Measurements from ENCODE around the gene SPRN.
"Not testable (repeated sequence)": the region's sequence is repeated elsewhere in the genome, so short reads cannot be mapped to it uniquely, and the experiment has no call there.

SPRN gene

DNA sequence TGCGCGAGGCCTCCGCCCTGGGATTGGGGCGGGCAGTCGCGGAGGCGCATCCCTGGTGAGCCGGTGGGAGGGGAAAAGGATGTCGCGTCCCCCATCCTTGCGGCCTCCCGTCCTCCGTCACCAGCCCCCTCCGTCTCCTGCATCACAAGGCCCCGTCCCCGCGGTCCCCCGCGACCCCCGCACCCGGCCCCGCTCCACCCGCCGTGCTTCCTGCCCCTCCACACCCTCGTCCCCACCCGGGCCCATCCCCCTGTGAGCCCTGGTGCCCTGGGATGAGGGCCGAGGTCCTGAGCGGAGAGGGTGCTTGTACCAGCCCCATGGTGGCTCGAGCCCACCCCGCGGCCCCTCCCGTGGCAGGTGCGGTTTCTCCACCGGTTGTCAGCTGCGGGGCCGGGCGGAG lies at the start of gene SPRN:
SPRN (minus strand) TSS at position 25 of the 400 bp plus-strand sequence. CDS start 944 bp downstream, outside the sequence.
- DNase-seq (ENCODE audit: low spot score), result not testable (repeated sequence)

DNA sequence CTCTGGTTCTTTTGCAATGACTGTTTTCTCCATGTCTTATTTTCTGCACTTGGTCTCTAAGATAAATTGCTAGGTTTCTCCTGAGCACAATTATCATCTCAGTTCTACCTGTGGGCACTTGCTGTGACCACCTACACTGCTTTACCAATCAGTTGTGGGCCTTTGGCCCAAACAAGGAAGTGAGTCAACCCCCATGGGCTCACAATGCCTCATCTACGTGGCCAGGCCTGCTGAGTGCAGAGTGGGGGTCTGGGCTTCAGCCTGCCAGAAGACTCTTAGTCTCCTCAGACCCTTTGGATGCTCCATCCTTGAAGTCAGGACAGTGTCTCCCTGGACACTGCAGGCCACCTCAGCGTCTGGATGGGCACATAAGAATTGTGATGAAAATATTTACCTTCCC lies 49.6 kb upstream of the SPRN start:
- no peak for DNase-seq (ENCODE audit: low spot score)

DNA sequence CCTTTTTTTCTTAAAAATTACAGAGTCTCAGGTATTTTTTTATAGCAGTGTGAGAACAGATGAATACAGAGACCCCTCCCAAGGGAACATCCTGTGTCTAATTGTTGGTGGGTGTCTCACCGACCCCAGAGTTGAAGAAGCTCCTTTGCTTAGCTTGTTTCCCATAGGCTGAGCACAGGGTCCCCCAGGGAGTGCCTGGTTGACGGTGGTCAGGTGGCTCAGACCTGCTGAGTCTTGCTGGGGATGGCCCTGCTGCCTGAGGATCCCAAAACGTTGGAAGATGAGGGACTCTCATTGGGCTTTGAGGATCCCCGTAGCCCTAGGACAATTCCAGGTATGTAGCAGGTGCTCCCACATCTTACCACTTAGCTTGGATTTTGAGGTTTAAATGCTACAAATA lies 48.8 kb upstream of the SPRN start:
- DNase-seq (ENCODE audit: low spot score), result no peak

- no peak for DNase-seq (ENCODE audit: low spot score)
Observed at GRCh38 chr10:133471300-133472109, 47.1 kb upstream of the SPRN start.

- DNase-seq (ENCODE audit: low spot score), result not testable (repeated sequence)
Observed at GRCh38 chr10:133469205-133469604, 44.8 kb upstream of the SPRN start.

GRCh38 chr10:133467286-133467911 lies 43.0 kb upstream of the SPRN start:
- DNase-seq (ENCODE audit: low spot score), result no peak

GRCh38 chr10:133466683-133467275 lies 42.4 kb upstream of the SPRN start:
- no peak for DNase-seq (ENCODE audit: low spot score)

DNA sequence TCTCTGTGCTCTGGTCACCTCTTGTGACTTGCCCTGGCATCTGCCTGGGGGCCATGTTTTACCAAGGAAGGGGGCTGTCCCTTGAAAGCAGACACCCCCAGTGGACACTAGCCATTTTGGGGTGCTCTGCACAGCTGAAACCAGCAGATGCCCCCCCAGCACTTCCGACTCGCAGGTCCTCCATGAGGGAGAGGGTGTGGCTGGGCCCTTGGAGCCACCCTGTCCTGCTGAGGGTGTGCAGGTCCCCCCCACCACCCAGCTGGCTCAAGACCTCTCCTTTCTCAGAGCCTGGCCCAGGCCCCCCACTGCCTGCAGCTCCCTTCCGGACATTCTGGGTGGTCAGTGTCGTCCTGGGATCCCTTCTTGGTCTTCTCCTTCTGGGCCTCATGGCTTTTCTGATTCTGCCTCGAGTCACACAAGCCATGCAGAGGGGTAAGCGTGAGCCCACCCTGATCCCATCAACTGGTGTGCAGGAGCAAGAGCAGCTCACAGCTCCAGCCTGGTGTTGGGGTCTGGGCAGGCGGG lies 41.6 kb upstream of the SPRN start:
- no peak for DNase-seq (ENCODE audit: low spot score)

GRCh38 chr10:133465191-133465949 lies 40.9 kb upstream of the SPRN start:
- no peak for DNase-seq (ENCODE audit: low spot score)

- DNase-seq (ENCODE audit: low spot score), result no peak
Observed at GRCh38 chr10:133464582-133465031, 40.2 kb upstream of the SPRN start.

DNA sequence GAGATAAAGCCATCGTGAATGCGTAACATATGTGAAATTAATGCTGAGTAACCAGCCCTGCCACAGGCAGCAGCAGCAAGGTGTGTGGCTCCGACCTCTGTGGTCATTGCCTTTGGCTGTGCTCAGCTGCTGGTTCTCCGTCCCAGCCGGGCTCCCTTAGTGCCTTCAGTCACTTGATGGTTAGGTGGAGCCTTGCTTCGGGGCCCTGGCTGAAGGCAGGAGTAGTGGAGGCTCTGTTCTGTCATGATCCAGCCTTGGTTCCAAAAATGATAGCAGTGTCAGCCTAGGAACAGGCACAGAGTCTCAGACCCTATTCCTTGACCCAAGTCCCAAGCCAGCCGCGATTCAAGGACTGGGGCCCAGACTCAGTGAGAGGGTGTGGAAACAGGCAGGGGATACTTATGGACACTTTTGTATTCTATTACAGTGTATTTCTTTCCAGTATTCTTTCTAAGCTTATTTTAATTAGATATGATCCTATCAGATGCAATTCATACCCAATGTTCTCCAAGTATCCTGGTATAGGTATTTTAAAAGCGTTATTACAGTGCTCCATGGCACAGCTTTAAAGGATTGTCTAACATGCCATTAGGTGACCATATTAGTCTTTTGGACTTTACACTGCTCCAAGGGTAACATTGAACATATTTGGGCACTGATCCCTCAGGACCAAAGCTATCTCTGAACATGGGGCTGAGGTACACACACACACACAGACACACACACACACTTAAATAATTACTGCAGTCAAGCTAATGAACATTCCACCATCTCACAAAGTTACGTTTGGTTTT lies 38.3 kb upstream of the SPRN start:
- DNase-seq (ENCODE audit: low spot score), result no peak

- DNase-seq (ENCODE audit: low spot score), result no peak
Observed at GRCh38 chr10:133461841-133462240, 37.4 kb upstream of the SPRN start.

GRCh38 chr10:133461027-133461426 lies 36.6 kb upstream of the SPRN start:
- no peak for DNase-seq (ENCODE audit: low spot score)

DNA sequence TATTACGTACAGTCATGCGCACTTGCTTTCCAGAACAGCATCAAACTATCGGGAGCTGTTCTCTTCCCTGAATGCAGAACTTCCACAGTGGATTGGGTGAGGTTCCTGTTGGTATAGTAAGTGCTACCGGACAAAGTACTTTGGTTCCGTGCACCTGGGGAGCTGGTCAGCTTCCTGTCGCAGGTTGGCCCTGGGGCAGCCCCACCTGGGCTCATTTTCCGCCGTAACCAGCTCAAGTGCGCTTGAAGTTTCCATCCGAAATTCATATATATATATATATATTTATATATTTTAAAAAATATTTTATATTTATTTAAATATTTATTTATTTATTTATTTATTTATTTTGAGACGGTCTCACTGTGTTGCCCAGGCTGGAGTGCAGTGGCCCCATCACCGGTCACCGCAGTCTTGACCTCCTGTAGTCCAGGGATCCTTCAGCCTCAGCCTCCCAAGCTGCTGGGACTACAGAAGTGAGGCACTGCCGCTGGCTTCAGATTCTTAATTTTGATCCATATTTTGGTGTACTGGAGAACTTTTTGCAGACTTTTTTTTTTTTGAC lies 35.9 kb upstream of the SPRN start:
- DNase-seq (ENCODE audit: low spot score), result no peak

DNA sequence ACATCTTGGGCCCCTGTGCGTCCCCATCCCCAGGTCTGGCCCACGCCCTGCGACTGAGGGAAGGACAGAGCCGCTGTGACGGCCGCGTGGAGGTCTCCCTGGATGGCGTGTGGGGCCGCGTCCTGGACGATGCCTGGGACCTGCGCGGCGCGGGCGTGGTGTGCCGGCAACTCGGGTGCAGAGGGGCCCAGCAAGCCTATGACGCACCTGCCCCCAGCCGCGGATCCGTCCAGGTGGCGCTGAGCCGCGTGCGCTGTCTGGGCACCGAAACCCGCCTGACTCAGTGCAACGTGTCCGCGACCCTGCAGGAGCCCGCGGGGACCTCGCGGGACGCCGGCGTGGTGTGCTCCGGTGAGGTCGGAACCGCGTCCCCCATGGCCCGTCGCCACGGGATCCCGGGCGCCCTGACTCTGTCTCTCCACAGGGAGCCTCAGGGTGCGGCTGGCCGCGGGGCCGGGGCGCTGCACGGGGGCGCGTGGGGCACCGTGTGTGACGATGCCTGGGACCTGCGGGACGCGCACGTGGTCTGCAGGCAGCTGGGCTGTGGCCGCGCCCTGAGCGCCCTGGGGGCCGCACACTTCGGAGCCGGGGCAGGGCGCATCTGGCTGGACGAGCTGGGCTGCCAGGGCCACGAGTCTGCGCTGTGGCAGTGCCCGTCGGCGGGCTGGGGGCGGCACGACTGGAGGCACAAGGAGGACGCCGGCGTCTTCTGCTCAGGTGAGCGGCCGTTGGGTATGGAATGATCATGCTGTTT lies 35.2 kb upstream of the SPRN start:
- no peak for DNase-seq (ENCODE audit: low spot score)

- DNase-seq (ENCODE audit: low spot score), result no peak
Observed at GRCh38 chr10:133458710-133459453, 34.5 kb upstream of the SPRN start.

GRCh38 chr10:133458021-133458709 lies 33.7 kb upstream of the SPRN start:
- no peak for DNase-seq (ENCODE audit: low spot score)

DNA sequence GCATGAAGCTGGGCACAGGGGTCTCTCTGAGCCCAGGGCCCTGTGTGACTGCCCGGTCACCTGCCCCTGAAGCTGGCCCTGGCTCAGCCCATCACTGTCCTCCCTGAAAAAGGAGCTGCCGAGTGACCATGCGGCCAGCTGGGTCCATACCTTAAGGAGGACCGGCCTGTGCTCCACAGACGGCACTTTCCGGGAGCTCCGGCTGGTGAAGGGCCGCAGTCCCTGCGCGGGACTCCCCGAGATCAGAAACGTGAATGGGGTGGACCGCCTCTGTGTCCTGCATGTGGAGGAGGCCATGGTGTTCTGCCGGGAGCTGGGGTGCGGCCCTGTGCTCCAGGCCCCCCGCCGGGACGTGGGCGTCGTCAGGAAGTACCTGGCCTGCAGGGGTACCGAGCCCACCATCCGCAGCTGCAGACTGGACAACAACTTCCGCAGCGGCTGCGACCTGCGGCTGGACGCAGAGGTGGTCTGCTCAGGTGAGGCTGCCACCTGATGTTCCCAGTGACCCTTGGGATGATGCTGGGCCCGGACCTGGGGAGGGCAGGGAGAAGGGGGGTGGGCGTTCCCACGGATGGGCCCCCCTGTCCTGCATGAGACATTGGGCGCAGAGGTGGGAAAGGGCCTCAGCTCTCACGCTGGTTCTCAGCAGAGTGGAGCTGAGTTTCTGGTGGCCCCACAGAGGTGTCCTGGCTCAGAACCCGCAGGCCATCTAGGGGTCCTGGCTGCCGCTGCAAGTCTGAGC lies 32.8 kb upstream of the SPRN start:
- no peak for DNase-seq (ENCODE audit: low spot score)
